Smooth muscle cell (in vitro differentiated cells): Measurements from ENCODE around the gene APOL2. TPM values are rescaled to one million over a fixed set of nuclear protein-coding genes. Genes with fewer than 3 reads are reported as not detected.

Experiments used
- DNase-seq: peaks from one replicate; lab custom pipeline; 2025; ENCODE audit not compliant: unreplicated experiment; lab: John Stamatoyannopoulos, UW
- H2AFZ ChIP-seq: fragments of 200-600 bp; sonication (generic); 2 replicates; pipeline ENCODE4 v1.6.0; 2016; ENCODE audit warnings: antibody characterized with exemption, low read depth, mild to moderate bottlenecking
- H3F3A ChIP-seq: fragments of 200-600 bp; sonication (generic); 2 replicates; pipeline ENCODE4 v1.6.0; 2017; ENCODE audit warnings: antibody characterized with exemption, low read depth
- H3K27ac ChIP-seq: fragments of 200-600 bp; sonication (generic); 2 replicates; pipeline ENCODE4 v1.5.1; 2016; ENCODE audit warnings: low read depth, mild to moderate bottlenecking
- H3K27me3 ChIP-seq: fragments of 200-600 bp; sonication (generic); 2 replicates; pipeline ENCODE4 v1.6.1; 2016; ENCODE audit warnings: low read depth, mild to moderate bottlenecking
- H3K36me3 ChIP-seq: fragments of 200-600 bp; sonication (generic); 2 replicates; pipeline ENCODE4 v1.5.1; 2016; ENCODE audit warnings: low read depth
- H3K4me1 ChIP-seq: fragments of 200-600 bp; sonication (generic); 2 replicates; pipeline ENCODE4 v1.5.1; 2016; ENCODE audit warnings: low read depth
- H3K4me2 ChIP-seq: fragments of 200-600 bp; sonication (generic); 2 replicates; pipeline ENCODE4 v1.6.0; 2016; ENCODE audit warnings: mild to moderate bottlenecking
- H3K4me3 ChIP-seq: fragments of 200-600 bp; sonication (generic); 2 replicates; pipeline ENCODE4 v1.5.1; 2016; ENCODE audit warnings: mild to moderate bottlenecking
- H3K79me2 ChIP-seq: fragments of 200-600 bp; sonication (generic); 2 replicates; pipeline ENCODE4 v1.6.0; 2016; ENCODE audit warnings: low read depth, mild to moderate bottlenecking
- H3K9ac ChIP-seq: fragments of 200-600 bp; sonication (generic); 2 replicates; pipeline ENCODE4 v1.6.0; 2016; ENCODE audit warnings: low read depth
- H3K9me3 ChIP-seq: fragments of 200-600 bp; sonication (generic); replicated peaks from 2 replicates; pipeline ENCODE4 v1.5.1; 2016; ENCODE audit warnings: low read depth
- H4K20me1 ChIP-seq: fragments of 200-600 bp; sonication (generic); 2 replicates; pipeline ENCODE4 v1.6.0; 2016; ENCODE audit warnings: low read depth
- WGBS: methylation state at CpG from one replicate; pipeline ENCODE4 v1.1.7; 2016; ENCODE audit warnings: low lambda C conversion rate; 5-methylcytosine and 5-hydroxymethylcytosine counted together
- polyA plus RNA-seq: library from polyadenylated mRNA; unstranded; fragments of >200 nt; fragmentation: Nextera tagmentation; extraction: Ambion mirVana; gene quantifications from 2 replicates; pipeline ENCODE4 v1.2.1, GENCODE V29; 2016
- total RNA-seq: library from RNA; depleted of rRNA; stranded (reverse); fragments of >200 nt; gene quantifications from 2 replicates; pipeline ENCODE4 v1.2.3, GENCODE V29; 2014
- TF ChIP-seq, protein P1 (sequence below): fragments of 200-600 bp; sonication (generic); IDR thresholded peaks from 2 replicates; pipeline ENCODE4 v1.5.1; 2017; ENCODE audit warnings: borderline replicate concordance, mild to moderate bottlenecking, antibody characterized with exemption; ENCODE audit not compliant: insufficient read depth, poor library complexity, severe bottlenecking

The APOL2 gene
- total and polyA plus RNA-seq, 2 experiments from 2014 or later: 8.0 to 14.7 TPM

DNA sequence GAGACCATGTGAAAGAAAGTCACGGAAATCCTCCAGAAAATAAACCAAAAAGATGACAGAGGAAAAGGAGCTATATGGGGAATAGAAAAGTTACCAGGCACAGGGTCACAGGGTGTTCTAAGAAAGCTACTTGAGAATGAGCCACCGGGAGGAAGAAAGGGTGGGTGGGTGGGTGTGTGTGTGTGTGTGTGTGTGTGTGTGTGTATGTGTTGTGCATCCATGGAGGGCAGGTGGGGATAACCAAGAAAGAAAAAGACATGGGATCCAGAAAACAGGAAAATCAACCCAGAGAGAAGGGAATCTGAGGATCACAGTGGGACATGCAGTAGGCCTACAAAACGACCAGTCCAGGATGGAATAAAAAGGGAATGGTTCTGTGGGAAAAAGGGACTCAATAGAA lies 3.7 kb downstream of the APOL2 start:
- H3K4me3 ChIP-seq: no peak overlapping the region
- peaks cover 5% of the 10 kb centered on the region for H4K20me1 ChIP-seq
- H3K4me1 ChIP-seq: no peaks in the 10 kb centered on the region
- H3F3A ChIP-seq: no peaks in the 10 kb centered on the region
- H3K79me2 ChIP-seq: peaks cover 6% of the 10 kb centered on the region
- no peak overlapping the region for H3K9ac ChIP-seq
- TF ChIP-seq, protein P1, sequence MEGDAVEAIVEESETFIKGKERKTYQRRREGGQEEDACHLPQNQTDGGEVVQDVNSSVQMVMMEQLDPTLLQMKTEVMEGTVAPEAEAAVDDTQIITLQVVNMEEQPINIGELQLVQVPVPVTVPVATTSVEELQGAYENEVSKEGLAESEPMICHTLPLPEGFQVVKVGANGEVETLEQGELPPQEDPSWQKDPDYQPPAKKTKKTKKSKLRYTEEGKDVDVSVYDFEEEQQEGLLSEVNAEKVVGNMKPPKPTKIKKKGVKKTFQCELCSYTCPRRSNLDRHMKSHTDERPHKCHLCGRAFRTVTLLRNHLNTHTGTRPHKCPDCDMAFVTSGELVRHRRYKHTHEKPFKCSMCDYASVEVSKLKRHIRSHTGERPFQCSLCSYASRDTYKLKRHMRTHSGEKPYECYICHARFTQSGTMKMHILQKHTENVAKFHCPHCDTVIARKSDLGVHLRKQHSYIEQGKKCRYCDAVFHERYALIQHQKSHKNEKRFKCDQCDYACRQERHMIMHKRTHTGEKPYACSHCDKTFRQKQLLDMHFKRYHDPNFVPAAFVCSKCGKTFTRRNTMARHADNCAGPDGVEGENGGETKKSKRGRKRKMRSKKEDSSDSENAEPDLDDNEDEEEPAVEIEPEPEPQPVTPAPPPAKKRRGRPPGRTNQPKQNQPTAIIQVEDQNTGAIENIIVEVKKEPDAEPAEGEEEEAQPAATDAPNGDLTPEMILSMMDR: no peak
- DNase-seq: no peak
- 88% methylated on average over 3 of the region's 3 CpGs for WGBS
- no peak overlapping the region for H2AFZ ChIP-seq
- no peaks in the 10 kb centered on the region for H3K27me3 ChIP-seq
- H3K9me3 ChIP-seq: no peaks in the 10 kb centered on the region
- no peak overlapping the region for H3K27ac ChIP-seq
- no peaks in the 10 kb centered on the region for H3K36me3 ChIP-seq
- no peak overlapping the region for H3K4me2 ChIP-seq

DNA sequence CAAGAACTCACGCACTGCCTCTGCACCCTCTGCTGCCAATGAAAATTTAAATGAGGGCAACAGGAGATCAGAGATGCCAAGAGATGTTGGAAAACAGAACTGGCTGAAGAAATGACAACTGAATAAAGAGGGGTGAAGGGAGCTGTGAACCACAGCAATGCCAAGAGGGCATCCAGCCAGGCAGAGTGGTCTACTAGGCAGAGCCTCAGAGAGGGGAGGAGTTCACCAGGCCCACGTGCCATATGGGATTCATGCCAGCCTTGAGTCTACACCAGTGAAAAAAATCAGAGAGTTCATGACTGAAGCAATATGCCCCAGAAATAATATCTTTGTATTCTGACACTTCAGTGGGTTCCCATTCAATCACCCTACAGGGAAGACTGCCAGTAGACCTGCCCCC lies 4.4 kb downstream of the APOL2 start:
- no peak for DNase-seq
- H3K36me3 ChIP-seq: no peaks in the 10 kb centered on the region
- H3K9me3 ChIP-seq: no peaks in the 10 kb centered on the region
- no peaks in the 10 kb centered on the region for H3F3A ChIP-seq
- H2AFZ ChIP-seq: no peak overlapping the region
- TF ChIP-seq, protein P1: no peak
- peaks cover 6% of the 10 kb centered on the region for H3K79me2 ChIP-seq
- no peak overlapping the region for H3K9ac ChIP-seq
- H3K4me3 ChIP-seq: no peak overlapping the region
- no peak overlapping the region for H3K27ac ChIP-seq
- H3K27me3 ChIP-seq: no peaks in the 10 kb centered on the region
- peaks cover 5% of the 10 kb centered on the region for H4K20me1 ChIP-seq
- no peaks in the 10 kb centered on the region for H3K4me1 ChIP-seq
- 86% methylated on average over 2 of the region's 2 CpGs for WGBS
- no peak overlapping the region for H3K4me2 ChIP-seq

DNA sequence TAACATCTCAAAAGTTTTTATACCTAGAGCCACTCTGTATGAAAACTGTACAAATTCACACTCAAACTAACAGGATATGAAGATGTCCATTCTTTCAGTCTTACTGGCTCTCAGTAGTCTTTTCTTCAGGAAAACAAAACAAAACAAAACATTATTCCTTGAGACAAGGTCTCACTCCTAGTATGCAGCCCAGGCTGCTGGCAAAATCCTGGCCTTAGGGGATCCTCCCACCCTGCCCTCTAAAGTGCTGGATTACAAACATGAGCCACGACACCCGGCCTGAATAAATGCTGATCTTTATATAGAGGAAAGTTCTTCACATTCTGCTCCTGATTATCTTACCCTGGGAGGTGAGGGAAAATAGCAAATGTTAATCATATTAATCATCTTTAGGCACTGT lies 5.1 kb downstream of the APOL2 start:
- no peaks in the 10 kb centered on the region for H3K36me3 ChIP-seq
- H3K79me2 ChIP-seq: peaks cover 6% of the 10 kb centered on the region
- no peaks in the 10 kb centered on the region for H3F3A ChIP-seq
- H3K9ac ChIP-seq: no peak overlapping the region
- H3K9me3 ChIP-seq: no peaks in the 10 kb centered on the region
- H4K20me1 ChIP-seq: peaks cover 5% of the 10 kb centered on the region
- no peak overlapping the region for H3K4me3 ChIP-seq
- TF ChIP-seq, protein P1: no peak
- DNase-seq: no peak
- H3K4me2 ChIP-seq: no peak overlapping the region
- no peak overlapping the region for H3K27ac ChIP-seq
- H2AFZ ChIP-seq: no peak overlapping the region
- no peaks in the 10 kb centered on the region for H3K27me3 ChIP-seq
- WGBS: 78% methylated on average over 2 of the region's 2 CpGs
- no peaks in the 10 kb centered on the region for H3K4me1 ChIP-seq

DNA sequence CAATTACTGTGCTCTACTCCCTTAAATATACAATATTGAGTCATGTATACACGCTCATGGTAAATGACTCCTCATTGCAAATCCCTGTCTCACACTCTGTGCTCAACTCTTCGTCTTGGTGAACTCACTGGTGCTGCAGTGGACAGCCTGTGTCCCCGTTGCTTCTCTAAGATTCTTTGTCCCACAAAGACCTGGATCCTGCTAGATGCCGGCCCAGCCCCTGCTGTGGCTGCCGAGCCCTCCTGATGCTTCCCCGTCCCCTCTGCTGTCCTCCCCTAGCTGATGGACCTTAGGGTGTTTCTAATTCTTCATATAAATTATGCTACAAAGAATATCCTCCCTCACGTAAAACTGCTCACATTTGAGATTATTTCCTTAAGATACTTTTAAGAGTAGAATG lies 5.5 kb downstream of the APOL2 start:
- Histone ChIP-seq H3K9ac (no peak overlapping the region), H3K4me2 (no peak overlapping the region), H4K20me1 (peaks cover 5% of the 10 kb centered on the region), H3F3A (no peaks in the 10 kb centered on the region), H3K36me3 (no peaks in the 10 kb centered on the region), H3K27me3 (no peaks in the 10 kb centered on the region), H3K79me2 (peaks cover 6% of the 10 kb centered on the region), H3K9me3 (no peaks in the 10 kb centered on the region), H3K4me1 (no peaks in the 10 kb centered on the region), H3K4me3 (no peak overlapping the region), H3K27ac (no peak overlapping the region), H2AFZ (no peak overlapping the region)
- WGBS: 90% methylated on average over 7 of the region's 7 CpGs
- TF ChIP-seq, protein P1: no peak
- DNase-seq: no peak
